Neural progenitor cell (in vitro differentiated cells): ENCODE data around the gene TRIM69.
"Not testable (repeated sequence)": the region's sequence is repeated elsewhere in the genome, so short reads cannot be mapped to it uniquely, and the experiment has no call there.

Experiments used
- CTCF ChIP-seq: fragments of 200-600 bp; sonication (generic); IDR thresholded peaks from 2 replicates; pipeline ENCODE4 v1.5.1; 2017; ENCODE audit warnings: antibody characterized with exemption, mild to moderate bottlenecking
- EZH2 ChIP-seq: fragments of 200-600 bp; sonication (generic); IDR thresholded peaks from 2 replicates; pipeline ENCODE4 v1.6.1; 2017; ENCODE audit warnings: antibody characterized with exemption, mild to moderate bottlenecking, moderate library complexity
- EZH2phosphoT487 ChIP-seq: fragments of 200-600 bp; sonication (generic); IDR thresholded peaks from 2 replicates; pipeline ENCODE4 v1.6.1; 2017; ENCODE audit warnings: antibody characterized with exemption

GRCh38 chr15:44770715-44771114, 34.4 kb downstream of the TRIM69 start:
- not testable (repeated sequence) for TF ChIP-seq CTCF, EZH2phosphoT487, EZH2
